ENCODE results near the gene RAD23B.

Gene RAD23B

GRCh38 chr9:107336718-107337360 lies 53.8 kb downstream of the RAD23B start:
- DNase-seq (ENCODE audit: low spot score): peak; percentile 30

DNA sequence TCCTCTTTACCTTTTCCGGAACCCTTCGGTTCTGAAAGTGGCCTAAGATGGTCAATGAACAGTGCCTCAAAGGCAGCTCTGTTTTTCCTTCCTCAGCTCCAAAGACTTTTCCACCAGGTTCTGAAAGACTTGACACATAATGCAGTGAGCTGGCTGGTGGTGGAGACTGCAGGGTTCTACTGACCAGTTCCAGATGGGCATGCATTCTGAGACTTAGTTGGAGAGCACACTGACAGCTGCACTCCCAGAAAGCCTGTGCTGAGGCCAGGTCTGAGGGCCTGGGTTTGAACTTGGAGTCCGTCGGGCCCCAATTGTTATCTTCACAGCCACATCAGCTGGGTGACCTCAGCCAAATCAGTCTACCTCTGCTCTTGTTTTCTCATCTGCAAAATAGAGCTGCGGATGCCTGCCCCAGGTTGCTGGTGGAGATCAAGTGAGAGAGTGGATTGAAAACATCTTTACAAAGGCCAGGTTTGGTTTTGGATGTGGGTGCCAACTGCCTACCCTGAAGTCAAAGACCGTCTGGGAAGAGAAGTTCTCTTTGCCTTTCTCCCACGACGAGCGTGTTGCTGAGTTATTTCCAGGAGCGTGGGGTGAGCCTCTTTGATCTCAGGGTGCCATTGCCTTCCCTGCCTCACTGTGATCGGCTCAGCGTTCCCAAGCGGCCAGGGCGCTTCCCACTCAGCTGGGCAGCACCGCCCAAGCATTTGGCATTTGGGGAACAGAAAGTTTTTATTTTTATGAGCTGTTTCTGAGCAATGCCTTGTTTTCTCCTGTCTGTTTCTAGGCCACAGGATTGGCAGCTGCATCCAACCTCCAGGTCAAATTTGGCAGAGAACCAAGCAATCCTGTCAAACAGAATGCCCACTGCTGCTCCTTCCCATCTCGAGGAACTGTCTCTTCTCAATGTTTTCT lies 54.9 kb downstream of the RAD23B start:
- DNase-seq (ENCODE audit: low spot score): peak; percentile 18

- no peak for DNase-seq (ENCODE audit: low spot score)
Measured at GRCh38 chr9:107338911-107339659, 56.0 kb downstream of the RAD23B start.

DNA sequence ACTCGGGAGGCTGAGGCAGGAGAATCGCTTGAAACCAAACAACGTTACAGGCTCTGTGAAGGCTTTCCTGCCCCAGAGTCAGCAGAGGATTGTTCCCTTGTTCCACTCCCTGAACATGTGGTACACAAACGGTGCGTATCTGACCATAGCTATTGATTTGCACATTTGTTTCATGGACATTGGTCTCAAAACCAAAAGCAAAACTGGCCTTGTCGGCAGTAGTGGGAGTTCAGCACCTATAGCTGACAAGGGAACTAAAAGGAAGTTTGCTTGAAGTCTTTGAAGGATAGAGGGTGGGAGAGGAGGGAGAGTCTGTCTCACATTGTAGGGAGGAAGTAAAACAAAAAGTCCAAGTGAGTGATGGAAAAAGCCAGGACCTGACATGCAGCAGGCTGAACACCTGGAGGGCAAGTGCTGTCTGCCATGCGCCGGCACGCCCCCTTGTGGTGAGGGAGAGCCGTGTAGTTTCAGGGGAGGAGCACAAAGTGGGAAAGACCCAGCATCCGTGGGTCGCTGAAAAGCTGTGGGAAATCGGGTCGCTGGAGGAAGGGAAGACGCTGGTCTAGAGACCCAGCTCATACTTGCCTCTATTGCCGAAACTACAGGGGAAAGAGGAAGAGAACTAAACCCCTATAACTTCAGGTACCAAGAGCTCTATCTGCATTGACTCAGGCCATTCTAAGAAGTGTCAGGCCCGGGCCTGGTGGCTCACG lies 58.0 kb downstream of the RAD23B start:
- peak; percentile 77 for DNase-seq (ENCODE audit: low spot score)

- DNase-seq (ENCODE audit: low spot score): no peak
Measured at GRCh38 chr9:107342476-107343161, 59.5 kb downstream of the RAD23B start.

DNA sequence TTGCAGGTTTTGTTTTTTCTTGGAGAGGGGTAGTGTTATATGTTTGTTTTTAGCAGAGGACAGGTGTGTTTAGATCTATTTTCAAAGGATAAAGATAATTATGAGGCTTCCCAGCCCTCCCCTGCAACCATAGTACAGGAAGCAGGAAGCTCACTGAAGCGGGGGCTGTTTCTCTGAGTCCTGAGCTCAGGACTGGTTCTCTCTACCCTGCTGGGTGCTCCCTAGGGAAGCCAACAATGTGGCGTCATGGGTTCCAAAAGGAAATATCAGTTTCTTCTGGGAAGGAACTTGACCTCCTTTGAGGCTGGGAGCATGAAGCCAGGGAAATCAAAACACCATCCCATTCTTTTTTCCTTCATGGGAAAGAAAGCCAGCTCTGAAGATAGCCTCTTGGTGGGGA lies 62.2 kb downstream of the RAD23B start:
- no peak for DNase-seq (ENCODE audit: low spot score)

GRCh38 chr9:107348836-107349235 lies 65.8 kb downstream of the RAD23B start:
- no peak for DNase-seq (ENCODE audit: low spot score)

DNA sequence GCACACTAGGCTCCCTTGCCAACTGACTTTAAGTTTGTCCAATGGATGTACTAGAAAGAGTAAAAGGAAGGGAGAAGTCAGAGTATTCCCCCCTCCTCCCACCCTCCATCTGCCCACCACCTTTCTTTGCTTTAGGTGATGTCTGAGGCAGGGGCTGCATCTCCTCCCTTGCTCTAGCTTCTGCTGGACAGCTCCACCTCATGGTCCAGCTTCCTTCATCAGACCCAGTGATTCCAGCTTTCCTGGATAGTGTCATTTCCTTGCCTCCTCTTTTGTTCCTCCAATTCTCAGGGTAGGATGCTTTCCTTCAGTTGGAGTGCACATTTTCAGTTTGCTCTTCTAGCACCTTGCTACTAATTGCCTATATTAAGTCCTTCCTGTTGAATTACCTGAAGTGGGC lies 67.4 kb downstream of the RAD23B start:
- DNase-seq (ENCODE audit: low spot score): no peak

DNA sequence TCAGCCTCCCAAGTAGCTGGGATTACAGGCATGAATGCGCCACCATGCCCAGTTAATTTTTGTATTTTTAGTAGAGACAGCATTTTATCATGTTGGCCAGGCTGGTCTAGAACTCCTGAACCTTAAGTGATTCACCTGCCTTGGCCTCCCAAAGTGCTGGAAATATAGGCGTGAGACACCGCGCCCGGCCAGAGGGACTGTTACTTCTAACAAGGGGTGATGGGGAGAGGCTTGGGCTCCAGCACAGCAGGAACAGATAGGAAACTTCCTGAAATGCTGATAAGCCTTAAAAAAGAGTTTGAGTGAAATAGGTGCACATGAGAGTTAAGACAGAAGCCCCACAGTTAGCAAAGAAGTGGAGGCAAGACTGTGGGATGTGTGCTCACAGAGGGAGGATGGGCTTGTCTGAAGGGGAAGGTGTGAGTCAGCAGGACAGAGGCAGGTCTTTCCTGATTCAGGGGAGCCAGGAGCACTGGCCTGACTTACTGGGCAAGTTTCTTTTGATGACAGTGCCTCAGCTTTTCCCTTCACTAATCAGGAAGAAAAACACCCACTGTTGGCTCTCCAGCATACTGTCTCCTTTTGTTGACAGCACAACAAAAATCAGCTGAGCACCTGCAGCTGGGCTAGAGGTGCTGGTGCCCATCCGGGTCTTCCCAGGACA lies 68.4 kb downstream of the RAD23B start:
- no peak for DNase-seq (ENCODE audit: low spot score)

DNA sequence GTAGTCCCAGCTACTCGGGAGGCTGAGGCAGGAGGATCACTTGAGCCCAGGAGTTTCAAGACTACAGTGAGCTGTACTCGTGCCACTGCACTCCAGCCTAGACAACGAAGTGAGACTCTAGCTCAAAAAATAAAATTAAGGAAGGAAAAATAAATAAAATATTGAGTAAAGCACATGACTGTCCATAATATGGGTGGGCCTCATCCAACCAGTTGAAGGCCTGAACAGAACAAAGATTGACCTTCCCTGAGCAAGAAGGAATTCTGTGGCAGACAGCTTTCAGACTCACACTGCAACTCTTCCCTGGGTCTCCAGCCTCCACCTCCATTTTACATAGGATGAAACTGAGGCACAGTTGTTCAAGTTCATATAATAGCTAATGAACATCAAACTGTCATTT lies 72.3 kb downstream of the RAD23B start:
- DNase-seq (ENCODE audit: low spot score): no peak

DNA sequence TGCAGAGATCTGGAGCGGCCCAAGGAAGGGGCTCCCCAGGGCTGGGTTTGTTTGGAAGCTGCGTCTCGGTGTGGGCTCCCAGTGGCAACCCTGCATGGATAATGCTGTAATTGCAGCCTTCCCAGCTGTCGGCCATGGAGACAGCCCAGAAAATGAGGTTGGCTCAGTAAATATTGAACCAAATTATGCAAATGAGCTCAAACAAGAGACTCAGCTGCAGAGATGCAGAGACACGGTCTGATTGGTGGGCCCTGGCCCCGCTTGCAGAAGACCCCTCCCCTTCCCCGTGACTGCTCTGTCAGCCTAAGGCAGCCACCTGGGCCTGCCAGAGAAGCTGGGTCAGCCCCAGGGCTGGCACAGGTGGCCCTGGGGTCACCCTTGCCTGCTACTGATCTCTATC lies 75.9 kb downstream of the RAD23B start:
- DNase-seq (ENCODE audit: low spot score): peak; percentile 34

- no peak for DNase-seq (ENCODE audit: low spot score)
Measured at GRCh38 chr9:107360098-107360497, 77.0 kb downstream of the RAD23B start.

GRCh38 chr9:107361816-107362215 lies 78.7 kb downstream of the RAD23B start:
- DNase-seq (ENCODE audit: low spot score): no peak

DNA sequence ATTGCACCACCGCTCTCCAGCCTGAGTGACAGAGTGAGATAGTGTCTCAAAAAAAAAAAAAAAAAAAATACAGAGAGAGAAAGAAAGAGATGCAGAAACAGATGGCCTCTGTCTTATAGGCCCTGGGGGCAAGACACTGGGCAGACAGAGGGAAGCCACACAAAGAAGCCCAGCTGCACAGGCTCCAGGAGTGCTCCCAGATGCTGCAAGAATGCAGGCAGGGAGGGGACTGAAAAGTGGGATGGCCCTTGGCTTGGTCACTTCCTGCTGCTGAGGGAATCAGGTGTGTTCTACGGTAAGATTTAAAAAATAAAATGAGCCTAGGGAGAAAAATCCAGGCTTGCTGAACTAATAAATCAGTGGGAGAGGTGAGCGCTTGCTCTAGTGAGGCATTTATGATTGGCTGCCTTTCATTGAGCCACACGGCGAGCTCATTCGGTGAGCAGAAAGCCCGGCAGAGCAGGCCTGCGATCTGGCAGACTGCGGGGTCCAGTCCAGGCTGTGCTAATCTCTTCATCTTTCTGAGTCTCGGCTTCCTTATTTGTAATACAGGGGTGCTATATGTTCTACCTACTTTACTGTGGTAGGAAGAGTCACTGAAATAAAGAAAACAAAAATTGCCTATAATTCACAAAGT lies 80.6 kb downstream of the RAD23B start:
- no peak for DNase-seq (ENCODE audit: low spot score)

DNA sequence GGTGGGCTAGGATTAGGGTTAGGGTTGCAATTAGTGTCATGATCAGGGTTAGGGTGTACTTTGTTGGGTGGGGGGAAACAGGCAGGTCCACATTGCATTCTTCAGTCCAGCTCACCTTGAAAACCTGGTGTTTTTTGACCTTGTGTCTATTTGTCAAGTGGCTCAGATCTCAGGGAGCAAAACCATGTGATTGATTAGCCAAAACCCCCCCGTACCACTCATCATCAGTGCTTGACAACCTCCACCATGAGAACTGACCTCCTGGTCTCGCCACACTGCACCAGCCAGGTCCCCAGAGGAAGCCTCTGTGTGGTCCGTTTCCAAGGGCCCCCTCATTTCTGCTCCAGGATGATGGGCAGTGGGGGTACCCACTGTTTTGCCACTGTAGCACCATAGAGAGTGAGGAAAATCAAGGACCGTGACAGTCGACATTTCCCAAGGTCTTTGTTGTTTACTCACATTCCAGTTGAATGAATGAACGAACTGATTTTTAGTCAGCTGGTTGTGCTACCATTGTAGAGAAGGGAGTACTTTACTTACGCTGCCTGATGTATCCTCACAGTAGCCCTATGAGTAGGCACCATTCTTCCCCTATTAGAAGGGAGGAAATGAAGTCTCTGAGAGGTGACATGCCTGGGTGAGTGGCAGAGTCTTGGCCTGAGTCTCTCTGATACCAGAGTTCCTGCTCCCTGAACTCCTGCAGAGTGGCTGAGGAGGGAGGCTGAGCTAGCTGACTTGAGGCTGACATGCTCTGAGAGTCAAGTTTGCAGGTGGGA lies 84.8 kb downstream of the RAD23B start:
- DNase-seq (ENCODE audit: low spot score): no peak

- no peak for DNase-seq (ENCODE audit: low spot score)
Measured at GRCh38 chr9:107368696-107369095, 85.6 kb downstream of the RAD23B start.

- DNase-seq (ENCODE audit: low spot score): no peak
Measured at GRCh38 chr9:107373809-107374208, 90.7 kb downstream of the RAD23B start.

DNA sequence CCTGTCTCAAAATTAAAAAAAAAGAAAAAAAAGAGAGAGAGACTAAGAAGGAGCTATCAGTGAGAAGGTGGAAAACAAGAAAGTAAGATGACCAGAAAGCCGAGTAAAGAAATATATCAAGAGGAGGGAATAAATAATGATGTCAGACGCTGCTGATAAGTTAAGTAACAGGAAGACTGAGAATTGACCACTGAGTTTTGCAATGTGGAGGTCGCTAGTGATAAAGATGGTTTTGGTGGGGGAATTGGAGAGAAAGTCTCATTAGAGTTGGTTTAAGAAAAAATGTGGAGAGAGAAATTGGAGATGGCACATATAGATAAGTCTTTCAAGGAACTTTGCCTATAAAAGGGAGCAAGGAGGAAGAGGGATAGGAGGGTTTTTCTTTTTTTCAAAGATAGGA lies 91.9 kb downstream of the RAD23B start:
- DNase-seq (ENCODE audit: low spot score): no peak

- no peak for DNase-seq (ENCODE audit: low spot score)
Measured at GRCh38 chr9:107375651-107376369, 92.7 kb downstream of the RAD23B start.
